Fibroblast of skin of left quadriceps (primary cell): ENCODE data around the gene LYZL4.

Experiments used
- DNase-seq, 2 experiments: peaks; one replicate each; pipeline ENCODE4 v3.0.0-alpha.2; 2013; ENCODE audit warnings: low read depth in 2 of 2

Gene LYZL4

DNA sequence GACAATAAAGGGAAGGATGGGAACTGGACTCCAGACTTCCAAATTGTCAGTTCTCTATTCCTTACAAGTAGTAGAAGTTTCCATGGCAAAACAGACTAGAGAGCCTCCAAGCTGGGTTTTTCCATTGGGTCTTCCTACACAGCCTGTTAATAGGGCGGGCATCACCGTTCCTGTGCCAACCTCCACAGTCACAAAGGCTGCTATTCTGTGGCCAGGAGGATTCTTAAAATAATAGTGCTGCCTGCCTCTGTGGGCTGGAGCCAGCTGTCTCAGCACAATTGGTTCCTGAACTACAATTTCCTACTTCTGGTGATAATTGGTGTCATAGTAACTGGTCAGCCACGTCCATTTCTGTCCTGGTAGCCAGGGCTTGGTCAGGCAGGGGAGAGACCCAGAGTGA is 38.6 kb downstream of the LYZL4 start:
- no peak for DNase-seq

DNA sequence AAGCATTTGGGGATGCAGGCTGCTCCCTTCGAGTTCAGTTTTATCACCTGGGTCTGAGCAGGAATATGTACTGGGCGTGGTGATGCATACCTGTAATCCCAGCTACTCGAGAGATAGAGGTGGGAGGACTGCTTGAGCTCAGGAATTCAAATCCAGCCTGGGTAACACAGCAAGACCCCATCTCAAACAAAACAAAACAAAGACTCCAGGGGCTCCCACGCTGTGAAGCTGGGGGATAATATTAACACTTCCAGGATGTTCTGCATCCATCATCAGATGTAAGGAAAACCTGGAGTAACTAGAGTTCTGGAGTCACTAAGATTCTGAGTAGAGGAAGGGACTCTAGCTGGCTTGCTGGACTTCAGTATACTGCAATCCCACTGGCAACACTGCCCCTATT is 40.6 kb downstream of the LYZL4 start:
- no peak for DNase-seq

DNA sequence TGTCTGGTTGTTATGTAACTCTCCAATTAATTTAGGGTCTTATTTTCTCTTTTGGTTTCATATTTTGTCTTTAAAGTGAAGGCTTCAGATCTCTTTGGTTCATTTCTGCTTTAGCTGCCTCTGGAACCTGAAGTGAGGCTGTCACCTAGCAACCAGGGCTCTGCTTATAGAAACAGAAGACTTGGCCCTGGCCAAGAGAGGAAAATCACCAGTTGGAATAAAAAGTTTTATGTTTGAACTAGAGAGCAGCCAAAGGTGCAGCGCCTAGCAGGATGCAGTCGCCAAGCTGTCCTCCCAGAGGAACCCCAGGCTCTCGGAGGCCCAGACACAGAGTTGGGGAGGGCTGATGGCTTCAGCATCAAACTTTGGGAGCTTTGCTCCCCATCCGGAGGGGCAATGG is 41.1 kb downstream of the LYZL4 start:
- no peak for DNase-seq

DNA sequence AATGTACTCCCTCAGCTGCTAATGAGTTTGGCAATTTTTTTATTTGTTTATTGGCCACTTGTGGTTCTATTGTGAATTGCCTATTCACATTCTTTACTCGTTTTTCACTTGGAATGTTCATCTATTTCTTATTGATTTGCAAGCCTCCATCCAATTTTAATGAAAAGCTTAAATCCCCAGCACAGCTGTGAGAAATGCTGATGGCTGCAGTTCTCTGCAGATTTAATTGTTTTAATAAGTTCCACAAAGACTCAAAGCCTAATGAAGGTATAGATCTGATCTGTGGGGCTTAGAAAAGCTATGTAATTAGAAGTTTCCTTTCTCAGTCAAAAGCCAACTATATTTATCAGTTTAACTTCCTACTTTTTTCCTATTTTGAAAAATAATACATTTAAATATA is 41.5 kb downstream of the LYZL4 start:
- DNase-seq: no peak

DNA sequence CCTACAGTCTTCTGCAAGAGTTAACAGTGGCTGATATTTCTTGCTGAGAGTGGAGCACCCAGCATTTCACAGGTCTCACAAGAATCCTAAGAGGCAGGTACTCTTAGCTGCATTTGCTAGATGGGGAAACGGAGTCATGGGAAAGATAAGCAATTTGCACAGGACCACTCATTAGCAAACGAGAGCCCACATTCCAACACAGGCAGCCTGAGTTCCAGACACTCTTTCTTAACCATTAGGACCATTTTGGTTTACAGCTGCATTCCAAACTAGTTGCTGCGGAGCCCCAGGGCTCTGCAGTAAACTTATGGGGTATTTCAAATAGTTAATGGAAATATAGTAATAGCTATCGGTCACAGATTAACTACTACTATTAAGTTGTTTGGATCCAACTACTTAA is 42.5 kb downstream of the LYZL4 start:
- DNase-seq: no peak

DNA sequence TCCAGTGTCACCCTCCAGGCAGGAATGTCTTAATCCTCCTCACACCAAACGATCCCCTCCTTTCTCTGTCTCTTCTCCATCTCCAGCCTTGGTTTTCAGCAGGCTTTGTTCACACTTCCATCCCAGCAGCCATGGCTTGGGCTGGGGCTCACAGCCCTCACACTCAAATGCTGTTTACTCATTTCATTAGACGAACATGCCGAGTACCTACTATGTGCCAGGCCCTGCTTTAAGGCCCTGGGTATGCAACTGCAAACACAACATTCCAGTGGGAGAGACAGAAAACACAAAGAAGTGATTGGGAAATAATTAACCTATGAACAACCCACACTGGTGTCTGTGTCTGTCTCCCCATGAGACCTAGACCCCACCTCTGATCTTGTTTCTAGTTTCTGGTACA is 43.9 kb downstream of the LYZL4 start:
- DNase-seq: no peak

DNA sequence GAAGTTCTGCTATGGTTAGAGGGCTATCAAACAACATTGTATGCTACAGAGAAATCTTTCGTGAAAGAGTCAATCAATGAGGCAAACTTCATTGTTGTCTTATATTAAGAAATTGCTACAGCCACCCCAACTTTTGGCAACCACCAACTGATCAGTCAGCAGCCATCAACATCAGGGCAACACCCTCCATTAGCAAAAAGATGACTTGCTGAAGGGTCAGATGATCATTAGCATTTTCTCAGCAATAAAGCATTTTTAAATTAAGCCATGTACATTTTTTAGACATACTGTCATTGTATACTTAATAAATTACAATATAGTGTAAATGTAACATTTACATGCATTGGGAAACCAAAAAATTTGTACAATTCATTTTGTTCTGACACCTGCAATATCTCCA is 53.1 kb downstream of the LYZL4 start:
- DNase-seq: no peak

DNA sequence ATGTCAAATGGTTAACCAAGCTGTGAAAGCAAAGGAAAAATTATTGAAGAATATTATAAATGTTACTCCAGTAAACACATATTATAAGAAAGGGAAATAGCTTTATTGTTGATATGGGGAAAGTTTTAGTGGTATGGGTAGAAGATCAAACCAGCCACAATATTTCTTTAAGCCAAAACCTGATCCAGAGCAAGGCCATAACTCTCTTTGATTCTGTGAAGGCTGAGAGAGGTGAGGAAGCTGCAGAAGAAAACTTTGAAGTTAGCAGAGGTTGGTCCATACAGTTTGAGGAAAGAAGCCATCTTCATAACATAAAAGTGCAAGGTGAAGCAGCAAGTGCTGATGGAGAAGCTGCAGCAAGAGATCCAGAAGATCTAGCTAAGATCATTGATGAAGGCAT is 54.8 kb downstream of the LYZL4 start:
- no peak for DNase-seq

DNA sequence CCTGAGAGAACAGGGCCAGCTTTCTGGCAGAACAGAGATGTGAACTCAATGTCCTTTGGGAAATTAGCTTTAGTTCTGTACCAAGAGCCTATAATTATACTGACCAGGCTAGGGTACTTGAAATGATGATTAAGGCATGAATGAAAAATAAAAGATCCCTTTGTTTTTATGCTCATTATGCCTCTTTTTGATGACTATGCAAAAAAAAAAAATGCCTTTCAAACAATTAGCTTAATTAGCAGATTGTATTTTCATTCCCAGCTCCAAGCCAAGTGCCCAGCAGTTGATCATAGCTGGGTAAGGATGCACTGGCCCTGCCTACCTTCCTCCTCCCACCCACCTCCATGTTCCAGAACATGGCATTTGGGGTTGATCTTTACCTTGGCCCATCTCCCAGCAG is 56.8 kb downstream of the LYZL4 start:
- DNase-seq: no peak

DNA sequence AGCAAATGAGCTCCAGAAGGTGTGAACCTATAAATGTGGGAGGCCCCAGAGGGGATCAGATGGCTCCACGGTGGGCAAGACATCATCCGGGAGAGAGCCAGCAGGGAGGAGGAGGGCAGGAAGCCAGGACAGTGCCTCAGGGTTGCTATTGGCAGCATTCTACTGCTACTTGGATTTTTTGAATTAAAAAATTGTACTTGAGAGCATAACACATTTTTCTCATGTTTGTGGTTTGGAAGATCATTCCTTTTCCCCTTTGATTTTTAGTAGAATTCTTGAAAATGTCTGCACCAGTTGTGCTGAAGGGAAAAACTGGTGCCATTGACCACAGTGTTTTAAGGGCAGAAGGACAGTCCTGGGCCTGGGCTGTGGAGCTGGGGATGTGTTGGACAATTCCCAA is 59.2 kb downstream of the LYZL4 start:
- DNase-seq: peak in 1 of 2 experiments; percentile 2

DNA sequence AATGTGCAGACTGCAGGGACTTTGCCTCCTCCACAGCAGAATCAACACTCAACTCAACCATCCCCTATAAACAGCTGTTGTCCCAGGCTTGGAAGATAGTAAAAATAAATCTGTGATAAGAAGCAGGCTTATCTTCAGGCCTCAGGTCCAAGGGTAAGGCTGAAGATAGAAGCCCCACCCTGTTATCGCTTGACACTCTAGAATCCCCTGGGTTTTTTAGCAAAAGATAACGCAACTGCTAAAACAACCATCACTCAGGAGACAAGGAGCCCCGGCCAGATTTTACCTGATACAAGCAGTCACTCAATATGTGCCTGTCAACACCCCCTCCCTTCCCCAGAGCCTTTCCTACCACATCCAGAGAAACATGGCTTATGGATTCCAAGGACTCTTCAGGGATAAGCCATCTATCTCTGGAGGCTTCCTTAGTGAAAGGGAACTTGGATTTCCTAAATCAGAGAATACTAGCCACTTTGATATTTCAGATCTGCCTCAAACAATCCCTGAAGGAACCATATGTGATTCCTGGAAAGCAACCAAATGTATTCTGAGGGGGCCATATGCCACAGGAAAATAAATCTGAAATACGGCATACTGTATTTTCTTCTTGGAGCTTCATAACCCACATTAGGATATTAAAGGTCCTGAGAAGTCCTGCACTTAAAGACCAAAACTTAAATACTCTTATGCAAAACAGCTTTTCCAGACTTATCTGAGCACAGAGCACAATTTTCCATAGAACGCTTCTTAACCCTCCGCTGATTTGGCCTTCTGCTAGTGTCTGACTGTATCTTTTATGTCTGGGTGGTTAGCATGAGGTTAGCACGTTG is 60.4 kb downstream of the LYZL4 start:
- no peak for DNase-seq

DNA sequence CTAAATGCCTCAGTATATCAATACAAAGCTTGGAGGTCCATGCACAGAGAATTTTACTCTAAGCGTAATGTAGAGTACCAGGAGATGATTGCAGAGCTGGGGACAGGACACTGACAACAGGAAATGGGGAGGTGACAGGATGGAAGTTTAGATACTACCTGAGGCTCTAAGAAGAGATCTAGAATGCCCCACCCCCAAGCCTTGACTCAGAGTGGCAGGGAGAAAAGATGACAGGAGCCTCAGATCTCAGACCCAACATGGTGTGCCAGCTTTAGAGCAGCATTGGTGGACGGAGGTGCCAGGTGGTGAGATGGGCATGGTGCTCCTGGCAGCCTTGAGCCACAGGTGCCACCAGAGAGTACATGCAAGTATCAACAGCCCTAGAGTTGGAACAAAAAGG is 62.5 kb downstream of the LYZL4 start:
- no peak for DNase-seq
